ENCODE data around the gene CDHR5.
"Not testable (repeated sequence)": the region's sequence is repeated elsewhere in the genome, so short reads cannot be mapped to it uniquely, and the experiment has no call there.

GRCh38 chr11:653136-653535 is 28.4 kb upstream of the CDHR5 start:
- TF ChIP-seq CTCF, POLR2A (IDR thresholded peaks at IDR 0.05): not testable (repeated sequence)

Data from testis (tissue), 2 donors.